ENCODE measurements around the gene CABLES2. TPM values are rescaled to one million over a fixed set of nuclear protein-coding genes. Genes with fewer than 3 reads are reported as not detected.
A peak's percentile ranks its signal among the peaks of the same experiment; 100 is the strongest.

The CABLES2 gene
- total RNA-seq, 2 experiments from 2014 or later: 14.8 to 22.5 TPM

- Histone ChIP-seq H3K9me2 (ENCODE audit: insufficient read depth, low read length) (no peaks in the 10 kb centered on the region), H3K27ac (ENCODE audit: low read depth, low read length, poor library complexity, severe bottlenecking) (no peak overlapping the region), H3K4me2 (ENCODE audit: low read length) (no peak overlapping the region), H3K4me1 (ENCODE audit: insufficient read depth, low read length, poor library complexity, severe bottlenecking) (peaks cover 42% of the 10 kb centered on the region), H3K9me3 (ENCODE audit: low read length) (no peaks in the 10 kb centered on the region), H3K79me2 (ENCODE audit: insufficient read depth, low read depth, low read length) (peaks cover 7% of the 10 kb centered on the region; the same call in 1 of the 2 replicates), H2AFZ (ENCODE audit: low read length) (no peak overlapping the region), H3K4me3 (ENCODE audit: low read depth, low read length, poor library complexity, severe bottlenecking) (no peak overlapping the region), H4K20me1 (ENCODE audit: insufficient read depth, low read length) (no peaks in the 10 kb centered on the region), H3K36me3 (ENCODE audit: insufficient read depth, low read length) (no peaks in the 10 kb centered on the region)
- ChIA-PET CTCF (ENCODE audit: unreplicated experiment) (no interaction called here), POLR2A (no interaction called here)
- intact Hi-C loops (cut with micrococcal nuclease; ENCODE audit: unreplicated experiment): loop anchor here (5.0 to 10.0 kb wide), 2 partner anchors 344 to 384 kb away; partner anchors contain the start of gene TAF4
- TF ChIP-seq EZH2phosphoT487 (IDR thresholded peaks at IDR 0.05; ENCODE audit: borderline replicate concordance, low read depth, low read length) (no peak), CTCF (conservative IDR thresholded peaks at IDR 0.05; ENCODE audit: low read length) (no peak)
- DNase-seq (ENCODE audit: low spot score): no peak
- no TSS peak for BruUV-seq (replicated peaks)
Observed at GRCh38 chr20:62408640-62409039, 1.6 kb upstream of the CABLES2 start.

- peak overlapping the region; percentile 65; the same call in 1 of the 2 replicates for H2AFZ ChIP-seq (ENCODE audit: low read length)
- no peaks in the 10 kb centered on the region for H3K9me2 ChIP-seq (ENCODE audit: insufficient read depth, low read length)
- no peak for DNase-seq (ENCODE audit: low spot score)
- no peaks in the 10 kb centered on the region for H3K9me3 ChIP-seq (ENCODE audit: low read length)
- ChIA-PET POLR2A (no interaction called here), CTCF (ENCODE audit: unreplicated experiment) (no interaction called here)
- H4K20me1 ChIP-seq (ENCODE audit: insufficient read depth, low read length): no peaks in the 10 kb centered on the region
- H3K27ac ChIP-seq (ENCODE audit: low read depth, low read length, poor library complexity, severe bottlenecking): peak overlapping the region; percentile 69
- peaks cover 42% of the 10 kb centered on the region for H3K4me1 ChIP-seq (ENCODE audit: insufficient read depth, low read length, poor library complexity, severe bottlenecking)
- no TSS peak for BruUV-seq (replicated peaks)
- intact Hi-C loops (cut with micrococcal nuclease; ENCODE audit: unreplicated experiment): loop anchor here (5.0 to 10.0 kb wide), 2 partner anchors 343 to 384 kb away; partner anchors contain the start of gene TAF4
- peak overlapping the region; percentile 66 for H3K4me3 ChIP-seq (ENCODE audit: low read depth, low read length, poor library complexity, severe bottlenecking)
- peaks cover 7% of the 10 kb centered on the region; the same call in 1 of the 2 replicates for H3K79me2 ChIP-seq (ENCODE audit: insufficient read depth, low read depth, low read length)
- peak overlapping the region; percentile 82 for H3K4me2 ChIP-seq (ENCODE audit: low read length)
- TF ChIP-seq EZH2phosphoT487 (IDR thresholded peaks at IDR 0.05; ENCODE audit: borderline replicate concordance, low read depth, low read length): no peak
- no peak for TF ChIP-seq CTCF (conservative IDR thresholded peaks at IDR 0.05; ENCODE audit: low read length)
- H3K36me3 ChIP-seq (ENCODE audit: insufficient read depth, low read length): no peaks in the 10 kb centered on the region; the same call in 1 of the 2 replicates
Observed at GRCh38 chr20:62408055-62408454, 970 bp upstream of the CABLES2 start.

- Histone ChIP-seq H3K9me2 (ENCODE audit: insufficient read depth, low read length) (no peaks in the 10 kb centered on the region), H3K79me2 (ENCODE audit: insufficient read depth, low read depth, low read length) (peaks cover 7% of the 10 kb centered on the region; the same call in 1 of the 2 replicates), H3K27ac (ENCODE audit: low read depth, low read length, poor library complexity, severe bottlenecking) (no peak overlapping the region), H4K20me1 (ENCODE audit: insufficient read depth, low read length) (no peaks in the 10 kb centered on the region), H3K36me3 (ENCODE audit: insufficient read depth, low read length) (peaks cover 5% of the 10 kb centered on the region; the same call in 1 of the 2 replicates), H3K9me3 (ENCODE audit: low read length) (no peaks in the 10 kb centered on the region), H3K4me2 (ENCODE audit: low read length) (peak overlapping the region; percentile 86), H3K4me3 (ENCODE audit: low read depth, low read length, poor library complexity, severe bottlenecking) (peak overlapping the region; percentile 86), H2AFZ (ENCODE audit: low read length) (no peak overlapping the region), H3K4me1 (ENCODE audit: insufficient read depth, low read length, poor library complexity, severe bottlenecking) (peaks cover 42% of the 10 kb centered on the region)
- ChIA-PET CTCF (ENCODE audit: unreplicated experiment) (no interaction called here), POLR2A (no interaction called here)
- BruUV-seq (replicated peaks): no TSS peak
- no peak for DNase-seq (ENCODE audit: low spot score)
- intact Hi-C loops (cut with micrococcal nuclease; ENCODE audit: unreplicated experiment): loop anchor here (2.0 to 10.0 kb wide), 5 partner anchors 20 to 386 kb away; partner anchors contain the start of genes ADRM1, RPS21 and TAF4
- TF ChIP-seq EZH2phosphoT487 (IDR thresholded peaks at IDR 0.05; ENCODE audit: borderline replicate concordance, low read depth, low read length): no peak
- TF ChIP-seq CTCF (conservative IDR thresholded peaks at IDR 0.05; ENCODE audit: low read length): no peak
Observed at GRCh38 chr20:62406635-62407176, 379 bp downstream of the CABLES2 start.

Measured in OCI-LY7 (cell line).